B cell (primary cell): ENCODE data around the gene AMT. TPM values are rescaled to one million over a fixed set of nuclear protein-coding genes. Genes with fewer than 3 reads are reported as not detected.

Source experiments
- ATAC-seq: fragments of 200-7000 bp; cut with Tn5 transposase; one replicate; pipeline ENCODE4 v1.10.0; 2021; ENCODE audit warnings: low read depth, mild to moderate bottlenecking, moderate number of reproducible peaks, moderate library complexity
- CTCF ChIA-PET: fragments of 350-600 bp; sonication (Branson Sonifier 250); formaldehyde crosslinking; loops from one replicate; lab custom pipeline; 2021; ENCODE audit warnings: antibody characterized with exemption, inconsistent platforms; lab: Charles Lee
- POLR2A ChIA-PET: fragments of 350-600 bp; sonication (Branson Sonifier 250); formaldehyde crosslinking; loops from one replicate; lab custom pipeline; 2021; ENCODE audit warnings: antibody characterized with exemption; lab: Charles Lee
- DNase-seq: peaks from one replicate; pipeline ENCODE4 v3.0.0; 2013
- H2AFZ ChIP-seq: 2 replicates; pipeline ENCODE4 v1.6.1; 2012; ENCODE audit warnings: mild to moderate bottlenecking, low read depth, low read length; ENCODE audit not compliant: insufficient read depth, poor library complexity, severe bottlenecking
- H3K27ac ChIP-seq, 2 donors: 1 replicate in 1 of 2; 2 replicates in 1 of 2; pipeline ENCODE4 v1.5.1; 2012 to 2013; ENCODE audit warnings: low read length in 2 of 2, mild to moderate bottlenecking in 2 of 2, moderate library complexity in 1 of 2
- H3K27me3 ChIP-seq, 4 experiments: fragments of 200-600 bp in 1 of 4; sonication (generic) in 1 of 4; replicated peaks in 1 of 4; 1 replicate in 2 of 4; 2 replicates in 2 of 4; pipeline versions ENCODE4 v1.6.1 to v1.7.0; 2013 to 2016; ENCODE audit warnings: low read length in 3 of 4, mild to moderate bottlenecking in 2 of 4, mixed read lengths in 1 of 4, moderate library complexity in 1 of 4; ENCODE audit not compliant: insufficient read depth in 4 of 4, control insufficient read depth in 3 of 4; ENCODE audit errors: control extremely low read depth in 1 of 4
- H3K36me3 ChIP-seq, 2 experiments: replicated peaks in 1 of 2; 1 replicate in 1 of 2; 2 replicates in 1 of 2; pipeline versions ENCODE4 v1.6.1 to v1.7.1; 2013; ENCODE audit warnings: low read length in 1 of 2; ENCODE audit not compliant: insufficient read depth in 2 of 2, control insufficient read depth in 1 of 2; ENCODE audit errors: control extremely low read depth in 1 of 2, extremely low read depth in 1 of 2
- H3K4me1 ChIP-seq, 2 donors: fragments of 200-600 bp in 1 of 2; sonication (generic) in 1 of 2; 1 replicate in 1 of 2; 2 replicates in 1 of 2; pipeline versions ENCODE4 v1.5.1 to v1.6.1; 2013 to 2017; ENCODE audit warnings: low read length in 2 of 2; ENCODE audit not compliant: control insufficient read depth in 2 of 2, insufficient read depth in 2 of 2
- H3K4me2 ChIP-seq: replicated peaks from 2 replicates; pipeline ENCODE3; 2012; ENCODE audit warnings: mild to moderate bottlenecking, low read depth, low read length; ENCODE audit not compliant: poor library complexity, severe bottlenecking
- H3K4me3 ChIP-seq, 5 experiments: fragments of 200-600 bp in 1 of 5; sonication (generic) in 1 of 5; 1 replicate in 3 of 5; 2 replicates in 2 of 5; pipeline versions ENCODE4 v1.5.1 to v1.7.0; 2011 to 2016; ENCODE audit warnings: low read length in 4 of 5, mild to moderate bottlenecking in 4 of 5, low read depth in 2 of 5, control low read depth in 1 of 5, moderate library complexity in 1 of 5; ENCODE audit not compliant: insufficient read depth in 1 of 5; ENCODE audit errors: control extremely low read depth in 1 of 5, extremely low read depth in 1 of 5
- H3K79me2 ChIP-seq: fragments of 200-600 bp; sonication (generic); one replicate; pipeline ENCODE4 v1.6.0; 2016; ENCODE audit warnings: low read length; ENCODE audit not compliant: control insufficient read depth, insufficient read depth
- H3K9ac ChIP-seq: fragments of 200-600 bp; sonication (generic); 2 replicates; pipeline ENCODE4 v1.6.1; 2017; ENCODE audit warnings: mild to moderate bottlenecking, low read length, moderate library complexity
- H3K9me3 ChIP-seq, 3 donors: one replicate each; pipeline versions ENCODE4 v1.6.1 to v1.7.1; 2013; ENCODE audit warnings: low read length in 2 of 3; ENCODE audit not compliant: control insufficient read depth in 2 of 3, insufficient read depth in 1 of 3; ENCODE audit errors: control extremely low read depth in 1 of 3
- H4K20me1 ChIP-seq: 2 replicates; pipeline ENCODE4 v1.6.0; 2012; ENCODE audit warnings: mild to moderate bottlenecking, low read length; ENCODE audit not compliant: insufficient read depth, control insufficient read depth, poor library complexity, severe bottlenecking
- H3K27ac Mint-ChIP-seq: one replicate; pipeline ENCODE4 v1.8.0; 2021; ENCODE audit warnings: mixed read lengths
- H3K27me3 Mint-ChIP-seq: one replicate; pipeline ENCODE4 v1.8.0; 2021; ENCODE audit warnings: mixed read lengths
- H3K4me1 Mint-ChIP-seq: one replicate; pipeline ENCODE4 v1.8.0; 2021; ENCODE audit warnings: mixed read lengths
- H3K4me3 Mint-ChIP-seq: one replicate; pipeline ENCODE4 v1.8.0; 2021; ENCODE audit warnings: mixed read lengths
- H3K9me3 Mint-ChIP-seq: one replicate; pipeline ENCODE4 v1.8.0; 2022; ENCODE audit warnings: mixed read lengths; ENCODE audit not compliant: insufficient read depth
- EZH2 ChIP-seq: IDR thresholded peaks from 2 replicates; pipeline ENCODE4 v1.6.1; 2012; ENCODE audit warnings: borderline replicate concordance, low read depth, mild to moderate bottlenecking, moderate library complexity, low read length; ENCODE audit not compliant: insufficient read depth, poor library complexity, severe bottlenecking
- WGBS: methylation state at CpG from one replicate; pipeline ENCODE4 v1.1.5; 2013; ENCODE audit warnings: missing lambda C conversion rate; ENCODE audit not compliant: insufficient coverage; 5-methylcytosine and 5-hydroxymethylcytosine counted together
- intact Hi-C: fragments of 100-400 bp; cut with micrococcal nuclease; formaldehyde crosslinking; loops from one replicate; pipeline ENCODE4 v1.10.0; 2022
- polyA plus RNA-seq: library from polyadenylated mRNA; depleted of rRNA; stranded (reverse); fragments of >200 nt; gene quantifications from 2 replicates; pipeline ENCODE4 v1.2.3, GENCODE V29; 2012
- total RNA-seq, 2 donors: library from RNA; stranded (reverse); fragments of 120-200 nt in 1 of 2; gene quantifications; 1 replicate in 1 of 2; 2 replicates in 1 of 2; pipeline versions ENCODE4 v1.2.3 to v1.2.4, GENCODE V29; 2013 to 2022
- TF ChIP-seq, protein P1 (sequence below): fragments of 200-600 bp; IDR thresholded peaks from one replicate; pipeline ENCODE4 v1.8.0; 2022; ENCODE audit warnings: antibody characterized with exemption, mild to moderate bottlenecking

Gene AMT
- total and polyA plus RNA-seq, 2 donors (not counting 1 experiment from before 2014, with no cell fraction given): 14.0 to 44.0 TPM

DNA sequence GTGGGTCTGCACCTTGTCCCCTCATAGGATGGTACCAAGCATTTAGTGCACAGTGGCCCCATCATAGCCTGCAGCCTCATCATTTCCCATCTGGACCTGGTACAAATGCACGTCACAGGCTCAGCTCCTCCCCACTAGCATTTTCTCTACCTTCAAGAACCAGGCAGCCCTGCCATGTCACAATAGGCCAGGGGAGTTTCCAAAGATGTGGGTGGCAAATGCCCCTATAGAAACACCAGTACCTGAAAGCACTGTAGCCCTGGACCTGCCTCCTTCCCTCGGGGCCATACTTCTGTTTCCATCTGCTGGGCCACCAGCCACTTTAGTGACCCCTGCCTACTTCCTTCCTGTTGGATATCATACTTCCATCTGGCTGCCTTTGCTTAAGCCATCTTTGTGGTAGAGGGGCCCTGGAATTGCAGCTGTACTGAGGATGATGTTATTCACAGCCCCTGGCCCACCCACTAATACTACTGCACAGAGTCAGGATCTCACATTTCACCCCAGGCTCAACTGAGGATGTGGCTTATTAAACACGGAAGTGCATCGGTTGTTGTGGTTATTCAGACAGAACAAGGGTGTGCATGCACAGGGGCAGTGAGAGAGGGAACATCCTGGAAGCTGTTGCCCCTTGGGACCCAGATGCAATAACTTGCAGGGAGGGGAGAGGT is 6.2 kb downstream of the AMT start:
- intact Hi-C loops: loop anchor here (1.0 kb wide), 5 partner anchors 13 to 76 kb away; partner anchors contain the start of genes DAG1, NICN1 and USP4
- ATAC-seq (peak; percentile 18), DNase-seq (peak; percentile 88)
- peaks cover 18% of the 10 kb centered on the region for H4K20me1 ChIP-seq
- H3K4me3 ChIP-seq: peak overlapping the region in 3 of 5 experiments; percentile 9 to 28 (median 17)
- H3K4me1 Mint-ChIP-seq: peaks cover 63% of the 10 kb centered on the region
- peak overlapping the region; percentile 62 for H3K4me2 ChIP-seq
- no peak for TF ChIP-seq EZH2
- TF ChIP-seq, protein P1, sequence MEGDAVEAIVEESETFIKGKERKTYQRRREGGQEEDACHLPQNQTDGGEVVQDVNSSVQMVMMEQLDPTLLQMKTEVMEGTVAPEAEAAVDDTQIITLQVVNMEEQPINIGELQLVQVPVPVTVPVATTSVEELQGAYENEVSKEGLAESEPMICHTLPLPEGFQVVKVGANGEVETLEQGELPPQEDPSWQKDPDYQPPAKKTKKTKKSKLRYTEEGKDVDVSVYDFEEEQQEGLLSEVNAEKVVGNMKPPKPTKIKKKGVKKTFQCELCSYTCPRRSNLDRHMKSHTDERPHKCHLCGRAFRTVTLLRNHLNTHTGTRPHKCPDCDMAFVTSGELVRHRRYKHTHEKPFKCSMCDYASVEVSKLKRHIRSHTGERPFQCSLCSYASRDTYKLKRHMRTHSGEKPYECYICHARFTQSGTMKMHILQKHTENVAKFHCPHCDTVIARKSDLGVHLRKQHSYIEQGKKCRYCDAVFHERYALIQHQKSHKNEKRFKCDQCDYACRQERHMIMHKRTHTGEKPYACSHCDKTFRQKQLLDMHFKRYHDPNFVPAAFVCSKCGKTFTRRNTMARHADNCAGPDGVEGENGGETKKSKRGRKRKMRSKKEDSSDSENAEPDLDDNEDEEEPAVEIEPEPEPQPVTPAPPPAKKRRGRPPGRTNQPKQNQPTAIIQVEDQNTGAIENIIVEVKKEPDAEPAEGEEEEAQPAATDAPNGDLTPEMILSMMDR: no peak
- ChIA-PET CTCF (interaction anchor here (1.0 to 3.4 kb wide), 10 partner anchors 9 to 77 kb away, joined by 3 to 27 read pairs (median 6); partner anchors contain the start of genes NICN1 and USP4), POLR2A (interaction anchor here (0.6 to 3.6 kb wide), 4 partner anchors 13 to 77 kb away, joined by 6 to 29 read pairs (median 14); partner anchors contain the start of genes NICN1 and USP4)
- H3K27me3 Mint-ChIP-seq: no peaks in the 10 kb centered on the region
- H3K36me3 ChIP-seq: peaks cover 0 to 20% of the 10 kb centered on the region in 2 experiments
- peak overlapping the region; percentile 98 for H3K27ac Mint-ChIP-seq
- H3K4me1 ChIP-seq: peaks cover 51 to 64% of the 10 kb centered on the region in 2 donors
- peak overlapping the region; percentile 37 for H3K9ac ChIP-seq
- H3K27ac ChIP-seq: peak overlapping the region; percentile 90 to 97
- no peaks in the 10 kb centered on the region for H3K9me3 Mint-ChIP-seq
- WGBS: 11% methylated on average over 2 of the region's 4 CpGs
- peaks cover 59% of the 10 kb centered on the region for H3K79me2 ChIP-seq
- peak overlapping the region; percentile 84 for H3K4me3 Mint-ChIP-seq
- H3K9me3 ChIP-seq: no peaks in the 10 kb centered on the region
- no peak overlapping the region for H2AFZ ChIP-seq
- no peaks in the 10 kb centered on the region for H3K27me3 ChIP-seq

- Histone ChIP-seq H3K9ac (no peak overlapping the region), H3K9me3 (no peaks in the 10 kb centered on the region), H3K79me2 (peaks cover 60% of the 10 kb centered on the region), H3K27ac (peak overlapping the region; percentile 90 to 97), H3K27me3 (no peaks in the 10 kb centered on the region), H3K4me2 (no peak overlapping the region), H3K36me3 (peaks cover 0 to 20% of the 10 kb centered on the region in 2 experiments), H3K4me3 (no peak overlapping the region), H4K20me1 (peaks cover 20% of the 10 kb centered on the region), H3K4me1 (peaks cover 61 to 73% of the 10 kb centered on the region in 2 donors), H2AFZ (no peak overlapping the region)
- 94% methylated on average over 2 of the region's 2 CpGs for WGBS
- POLR2A ChIA-PET: interaction anchor here (2.1 to 2.6 kb wide), 2 partner anchors 29 to 75 kb away, joined by 9 to 18 read pairs; partner anchors contain the start of gene USP4
- TF ChIP-seq, protein P1: no peak
- TF ChIP-seq EZH2: no peak
- Mint-ChIP-seq H3K4me3 (no peak overlapping the region), H3K27me3 (no peaks in the 10 kb centered on the region), H3K27ac (peak overlapping the region; percentile 98), H3K9me3 (no peaks in the 10 kb centered on the region), H3K4me1 (peaks cover 71% of the 10 kb centered on the region)
- intact Hi-C loops: loop anchor here (1.0 to 5.0 kb wide), 2 partner anchors 35 to 258 kb away; partner anchors contain the start of gene APEH
- CTCF ChIA-PET: interaction anchor here (1.8 to 3.4 kb wide), 2 partner anchors 27 to 75 kb away, joined by 4 to 27 read pairs; partner anchors contain the start of gene USP4
- DNase-seq: no peak
- ATAC-seq: no peak
Observed at GRCh38 chr3:49414753-49415152, 7.5 kb downstream of the AMT start.
